Activated B cell treated with CpG ODN at 0.5 μM for 24 hours (primary cell): Measurements from ENCODE around the gene NPAS2. TPM values are rescaled to one million over a fixed set of nuclear protein-coding genes. Genes with fewer than 3 reads are reported as not detected.

Experiments used
- ATAC-seq: fragments of 200-7000 bp; cut with Tn5 transposase; one replicate; pipeline ENCODE4 v1.10.0; 2021; ENCODE audit warnings: low read depth, mild to moderate bottlenecking, moderate library complexity
- CTCF ChIA-PET: fragments of 350-600 bp; sonication (Branson Sonifier 250); formaldehyde crosslinking; loops from one replicate; lab custom pipeline; 2021; ENCODE audit warnings: antibody characterized with exemption; lab: Charles Lee
- POLR2A ChIA-PET: fragments of 350-600 bp; sonication (Branson Sonifier 250); formaldehyde crosslinking; loops from one replicate; lab custom pipeline; 2021; ENCODE audit warnings: antibody characterized with exemption; lab: Charles Lee
- DNase-seq: peaks from one replicate; pipeline ENCODE4 v3.0.0; 2022
- H3K27ac Mint-ChIP-seq: one replicate; pipeline ENCODE4 v1.8.0; 2020; ENCODE audit warnings: mixed read lengths
- H3K27me3 Mint-ChIP-seq: one replicate; pipeline ENCODE4 v1.8.0; 2021; ENCODE audit warnings: mixed read lengths
- H3K36me3 Mint-ChIP-seq: one replicate; pipeline ENCODE4 v1.8.0; 2021; ENCODE audit warnings: low read depth, mixed read lengths
- H3K4me1 Mint-ChIP-seq: one replicate; pipeline ENCODE4 v1.8.0; 2021; ENCODE audit warnings: mixed read lengths
- H3K4me3 Mint-ChIP-seq: one replicate; pipeline ENCODE4 v1.8.0; 2020; ENCODE audit warnings: mild to moderate bottlenecking, mixed read lengths
- H3K9me3 Mint-ChIP-seq: one replicate; pipeline ENCODE4 v1.8.0; 2020; ENCODE audit warnings: mixed read lengths
- CTCF ChIP-seq: fragments of 200-600 bp; IDR thresholded peaks from one replicate; pipeline ENCODE4 v1.8.0; 2022; ENCODE audit warnings: antibody characterized with exemption, mild to moderate bottlenecking
- intact Hi-C: fragments of 100-400 bp; cut with micrococcal nuclease; formaldehyde crosslinking; loops from one replicate; pipeline ENCODE4 v1.15.1; 2024
- total RNA-seq: library from RNA; stranded (reverse); gene quantifications from 2 replicates; pipeline ENCODE4 v1.2.3, GENCODE V29; 2022

The NPAS2 gene
- total RNA-seq, 1 donor from 2014 or later = not detected

DNA sequence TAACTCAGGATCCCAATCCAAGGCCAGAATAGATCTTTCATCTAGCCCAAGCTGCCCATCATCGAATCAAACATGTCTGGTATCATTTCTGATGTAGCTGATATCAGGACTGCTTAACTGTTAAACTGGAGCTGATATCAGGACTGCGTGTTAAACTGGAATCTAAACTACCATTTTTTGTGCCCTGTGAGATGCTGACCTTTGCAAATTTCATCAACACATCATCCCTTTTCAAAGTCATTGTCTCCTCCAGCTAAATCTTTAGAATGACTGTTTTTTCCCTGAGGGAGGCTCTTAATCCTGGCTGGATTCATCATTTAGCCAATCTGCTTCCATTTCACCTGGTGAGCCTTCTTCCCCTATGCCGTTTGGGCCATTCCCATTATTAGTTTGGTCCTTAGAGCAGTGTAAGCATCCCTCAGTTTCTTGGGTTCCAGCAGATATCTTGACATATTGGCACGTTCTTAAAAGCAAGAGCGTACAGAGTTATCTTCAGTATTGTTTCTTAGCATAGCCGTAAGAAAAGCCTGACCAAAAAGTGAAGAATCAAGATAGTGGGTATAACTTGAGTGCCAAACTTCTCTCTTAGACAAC is 194.4 kb downstream of the NPAS2 start:
- H3K9me3 Mint-ChIP-seq = no peaks in the 10 kb centered on the region
- H3K4me1 Mint-ChIP-seq = peaks cover 17% of the 10 kb centered on the region
- DNase-seq = no peak
- H3K36me3 Mint-ChIP-seq = peaks cover 59% of the 10 kb centered on the region
- no peak for ATAC-seq
- no peak overlapping the region for H3K27ac Mint-ChIP-seq
- H3K27me3 Mint-ChIP-seq = no peaks in the 10 kb centered on the region
- no peak overlapping the region for H3K4me3 Mint-ChIP-seq
- CTCF ChIA-PET = interaction anchor here (1.0 to 7.2 kb wide), 3 partner anchors 139 to 193 kb away, joined by 3 to 126 read pairs (median 4); no protein-coding TSS in a partner anchor
- no peak for TF ChIP-seq CTCF
- POLR2A ChIA-PET = interaction anchor here (0.7 kb wide), 1 partner anchor 844 kb away, joined by 3 read pairs; no protein-coding TSS in a partner anchor
- intact Hi-C loops = loop anchor here (5.0 kb wide), 1 partner anchor 373 kb away; the partner anchor contains the start of gene CREG2

DNA sequence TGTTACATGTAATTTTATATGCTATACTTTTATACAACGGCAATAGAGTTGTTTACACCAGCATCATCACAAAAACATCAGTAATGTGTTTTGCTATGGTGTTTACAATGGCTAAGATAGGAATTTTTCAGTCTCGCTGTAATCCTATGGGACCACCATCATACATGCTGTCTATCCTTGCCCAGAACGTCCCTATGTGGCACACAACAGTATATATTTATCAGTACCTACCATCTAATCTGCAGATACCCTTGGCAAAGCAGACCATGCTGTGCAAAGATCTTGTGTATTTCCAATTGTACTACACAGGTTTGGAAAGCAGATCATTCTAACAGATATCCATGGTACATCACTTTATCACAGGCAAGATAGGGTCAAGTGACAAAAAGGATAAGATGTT is 197.4 kb downstream of the NPAS2 start:
- H3K4me3 Mint-ChIP-seq = no peak overlapping the region
- H3K9me3 Mint-ChIP-seq = no peaks in the 10 kb centered on the region
- H3K27me3 Mint-ChIP-seq = no peaks in the 10 kb centered on the region
- POLR2A ChIA-PET = no interaction called here
- ATAC-seq (no peak), DNase-seq (no peak)
- CTCF ChIA-PET = interaction anchor here (1.1 kb wide), 1 partner anchor 188 kb away, joined by 5 read pairs; no protein-coding TSS in a partner anchor
- TF ChIP-seq CTCF = no peak
- peaks cover 42% of the 10 kb centered on the region for H3K36me3 Mint-ChIP-seq
- peaks cover 4% of the 10 kb centered on the region for H3K4me1 Mint-ChIP-seq
- intact Hi-C loops = no loop called here
- no peak overlapping the region for H3K27ac Mint-ChIP-seq

GRCh38 chr2:101018934-101019333 is 199.0 kb downstream of the NPAS2 start:
- Mint-ChIP-seq H3K4me1 (peaks cover under 1% of the 10 kb centered on the region), H3K27me3 (no peaks in the 10 kb centered on the region), H3K36me3 (peaks cover 33% of the 10 kb centered on the region), H3K4me3 (no peak overlapping the region), H3K27ac (no peak overlapping the region), H3K9me3 (no peaks in the 10 kb centered on the region)
- TF ChIP-seq CTCF = no peak
- DNase-seq (no peak), ATAC-seq (no peak)
- intact Hi-C loops = no loop called here
- ChIA-PET POLR2A (no interaction called here), CTCF (no interaction called here)

DNA sequence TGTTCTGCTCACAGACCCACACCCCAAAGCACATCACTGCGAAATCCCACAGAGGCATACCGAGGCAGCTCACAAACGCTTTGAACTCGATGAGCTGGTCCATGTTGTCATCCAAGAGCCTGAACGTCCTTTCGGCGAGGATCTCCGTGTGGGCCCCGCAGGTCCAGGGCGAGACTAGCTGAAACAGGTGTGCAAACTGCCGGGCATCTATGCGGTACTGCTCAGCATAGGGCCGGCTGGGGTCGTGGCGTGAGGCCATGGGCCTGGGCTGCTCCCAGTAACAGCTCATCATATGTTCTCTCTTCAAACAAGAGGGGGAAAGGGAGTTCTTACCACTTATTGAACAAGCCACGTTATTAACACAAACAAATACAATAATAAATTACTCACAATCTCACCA is 202.3 kb downstream of the NPAS2 start:
- H3K27ac Mint-ChIP-seq = no peak overlapping the region
- no peaks in the 10 kb centered on the region for H3K27me3 Mint-ChIP-seq
- ChIA-PET CTCF (no interaction called here), POLR2A (no interaction called here)
- ATAC-seq (no peak), DNase-seq (no peak)
- TF ChIP-seq CTCF = no peak
- peaks cover 18% of the 10 kb centered on the region for H3K36me3 Mint-ChIP-seq
- H3K4me1 Mint-ChIP-seq = peaks cover 2% of the 10 kb centered on the region
- no peak overlapping the region for H3K4me3 Mint-ChIP-seq
- no peaks in the 10 kb centered on the region for H3K9me3 Mint-ChIP-seq
- intact Hi-C loops = no loop called here

GRCh38 chr2:101023327-101024107 is 203.6 kb downstream of the NPAS2 start:
- no peaks in the 10 kb centered on the region for H3K27me3 Mint-ChIP-seq
- CTCF ChIA-PET = no interaction called here
- H3K27ac Mint-ChIP-seq = no peak overlapping the region
- H3K4me1 Mint-ChIP-seq = peaks cover 2% of the 10 kb centered on the region
- ATAC-seq (no peak), DNase-seq (no peak)
- H3K9me3 Mint-ChIP-seq = no peaks in the 10 kb centered on the region
- intact Hi-C loops = no loop called here
- TF ChIP-seq CTCF = no peak
- no peak overlapping the region for H3K4me3 Mint-ChIP-seq
- H3K36me3 Mint-ChIP-seq = peaks cover 13% of the 10 kb centered on the region
- POLR2A ChIA-PET = no interaction called here
